ENCODE measurements around the gene GTF2A1. TPM values are rescaled to one million over a fixed set of nuclear protein-coding genes. Genes with fewer than 3 reads are reported as not detected.

The GTF2A1 gene
- total RNA-seq, 1 experiment from 2014 or later = 54.3 TPM

GRCh38 chr14:81199084-81199483, 21.7 kb downstream of the GTF2A1 start:
- no peak overlapping the region for H3K27ac ChIP-seq (ENCODE audit: low read depth, low read length, poor library complexity, severe bottlenecking)
- intact Hi-C loops (cut with micrococcal nuclease; ENCODE audit: unreplicated experiment) = no loop called here
- no TSS peak for BruUV-seq (replicated peaks)
- no peaks in the 10 kb centered on the region for H3K27me3 ChIP-seq (replicated peaks; ENCODE audit: insufficient read depth, low read depth, low read length, poor library complexity)
- DNase-seq (ENCODE audit: low spot score) = no peak
- CTCF ChIA-PET = no interaction called here
- peaks cover 45% of the 10 kb centered on the region for H3K36me3 ChIP-seq (ENCODE audit: insufficient read depth, low read length, poor library complexity, severe bottlenecking)
- TF ChIP-seq, protein P1, sequence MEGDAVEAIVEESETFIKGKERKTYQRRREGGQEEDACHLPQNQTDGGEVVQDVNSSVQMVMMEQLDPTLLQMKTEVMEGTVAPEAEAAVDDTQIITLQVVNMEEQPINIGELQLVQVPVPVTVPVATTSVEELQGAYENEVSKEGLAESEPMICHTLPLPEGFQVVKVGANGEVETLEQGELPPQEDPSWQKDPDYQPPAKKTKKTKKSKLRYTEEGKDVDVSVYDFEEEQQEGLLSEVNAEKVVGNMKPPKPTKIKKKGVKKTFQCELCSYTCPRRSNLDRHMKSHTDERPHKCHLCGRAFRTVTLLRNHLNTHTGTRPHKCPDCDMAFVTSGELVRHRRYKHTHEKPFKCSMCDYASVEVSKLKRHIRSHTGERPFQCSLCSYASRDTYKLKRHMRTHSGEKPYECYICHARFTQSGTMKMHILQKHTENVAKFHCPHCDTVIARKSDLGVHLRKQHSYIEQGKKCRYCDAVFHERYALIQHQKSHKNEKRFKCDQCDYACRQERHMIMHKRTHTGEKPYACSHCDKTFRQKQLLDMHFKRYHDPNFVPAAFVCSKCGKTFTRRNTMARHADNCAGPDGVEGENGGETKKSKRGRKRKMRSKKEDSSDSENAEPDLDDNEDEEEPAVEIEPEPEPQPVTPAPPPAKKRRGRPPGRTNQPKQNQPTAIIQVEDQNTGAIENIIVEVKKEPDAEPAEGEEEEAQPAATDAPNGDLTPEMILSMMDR (conservative IDR thresholded peaks at IDR 0.05; ENCODE audit: low read depth, low read length) = no peak
- no peak for TF ChIP-seq EZH2 (IDR thresholded peaks at IDR 0.05; ENCODE audit: borderline replicate concordance, low read depth, low read length, poor library complexity, severe bottlenecking)
- no peak overlapping the region for H3K4me3 ChIP-seq (ENCODE audit: low read depth, low read length, poor library complexity, severe bottlenecking)
- H3K4me1 ChIP-seq (ENCODE audit: insufficient read depth, low read length, poor library complexity, severe bottlenecking) = no peaks in the 10 kb centered on the region
- no peaks in the 10 kb centered on the region for H3K9me3 ChIP-seq (ENCODE audit: low read depth, low read length, poor library complexity, severe bottlenecking)
- POLR2A ChIA-PET (ENCODE audit: low non-redundant PET) = no interaction called here

DNA sequence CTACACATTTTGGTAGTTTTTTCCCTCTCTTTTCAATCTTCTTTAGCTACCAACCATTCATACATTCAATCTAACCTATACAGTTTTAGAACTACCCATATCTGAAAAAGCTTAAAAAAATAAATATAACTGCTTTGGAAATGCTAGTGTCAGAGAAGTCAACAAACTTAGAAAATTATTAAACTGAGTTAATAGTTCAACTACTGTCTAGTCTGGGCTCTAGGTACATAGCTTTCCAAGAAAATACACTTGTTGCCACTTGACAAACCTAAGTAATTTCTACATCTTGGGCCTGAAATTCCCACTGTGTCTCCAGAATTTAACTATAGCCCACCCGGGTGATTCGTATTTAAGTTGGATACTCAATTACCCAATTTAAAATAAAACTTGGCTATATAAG, 22.1 kb downstream of the GTF2A1 start:
- Histone ChIP-seq H3K27me3 (replicated peaks; ENCODE audit: insufficient read depth, low read depth, low read length, poor library complexity) (no peaks in the 10 kb centered on the region), H3K36me3 (ENCODE audit: insufficient read depth, low read length, poor library complexity, severe bottlenecking) (peaks cover 45% of the 10 kb centered on the region), H3K4me3 (ENCODE audit: low read depth, low read length, poor library complexity, severe bottlenecking) (no peak overlapping the region), H3K27ac (ENCODE audit: low read depth, low read length, poor library complexity, severe bottlenecking) (no peak overlapping the region), H3K4me1 (ENCODE audit: insufficient read depth, low read length, poor library complexity, severe bottlenecking) (no peaks in the 10 kb centered on the region), H3K9me3 (ENCODE audit: low read depth, low read length, poor library complexity, severe bottlenecking) (no peaks in the 10 kb centered on the region)
- ChIA-PET CTCF (no interaction called here), POLR2A (ENCODE audit: low non-redundant PET) (no interaction called here)
- no TSS peak for BruUV-seq (replicated peaks)
- DNase-seq (ENCODE audit: low spot score) = no peak
- intact Hi-C loops (cut with micrococcal nuclease; ENCODE audit: unreplicated experiment) = no loop called here
- TF ChIP-seq EZH2 (IDR thresholded peaks at IDR 0.05; ENCODE audit: borderline replicate concordance, low read depth, low read length, poor library complexity, severe bottlenecking) = no peak
- TF ChIP-seq, protein P1 (conservative IDR thresholded peaks at IDR 0.05; ENCODE audit: low read depth, low read length) = no peak

GRCh38 chr14:81193924-81194633, 26.7 kb downstream of the GTF2A1 start:
- Histone ChIP-seq H3K4me3 (ENCODE audit: low read depth, low read length, poor library complexity, severe bottlenecking) (no peak overlapping the region), H3K27ac (ENCODE audit: low read depth, low read length, poor library complexity, severe bottlenecking) (no peak overlapping the region), H3K4me1 (ENCODE audit: insufficient read depth, low read length, poor library complexity, severe bottlenecking) (no peaks in the 10 kb centered on the region), H3K9me3 (ENCODE audit: low read depth, low read length, poor library complexity, severe bottlenecking) (no peaks in the 10 kb centered on the region), H3K27me3 (replicated peaks; ENCODE audit: insufficient read depth, low read depth, low read length, poor library complexity) (no peaks in the 10 kb centered on the region), H3K36me3 (ENCODE audit: insufficient read depth, low read length, poor library complexity, severe bottlenecking) (peaks cover 47% of the 10 kb centered on the region)
- intact Hi-C loops (cut with micrococcal nuclease; ENCODE audit: unreplicated experiment) = no loop called here
- DNase-seq (ENCODE audit: low spot score) = no peak
- CTCF ChIA-PET = no interaction called here
- BruUV-seq (replicated peaks) = no TSS peak
- POLR2A ChIA-PET (ENCODE audit: low non-redundant PET) = no interaction called here
- TF ChIP-seq EZH2 (IDR thresholded peaks at IDR 0.05; ENCODE audit: borderline replicate concordance, low read depth, low read length, poor library complexity, severe bottlenecking) = no peak
- TF ChIP-seq, protein P1 (conservative IDR thresholded peaks at IDR 0.05; ENCODE audit: low read depth, low read length) = no peak
